Measurements from ENCODE around the gene REEP1.

DNA sequence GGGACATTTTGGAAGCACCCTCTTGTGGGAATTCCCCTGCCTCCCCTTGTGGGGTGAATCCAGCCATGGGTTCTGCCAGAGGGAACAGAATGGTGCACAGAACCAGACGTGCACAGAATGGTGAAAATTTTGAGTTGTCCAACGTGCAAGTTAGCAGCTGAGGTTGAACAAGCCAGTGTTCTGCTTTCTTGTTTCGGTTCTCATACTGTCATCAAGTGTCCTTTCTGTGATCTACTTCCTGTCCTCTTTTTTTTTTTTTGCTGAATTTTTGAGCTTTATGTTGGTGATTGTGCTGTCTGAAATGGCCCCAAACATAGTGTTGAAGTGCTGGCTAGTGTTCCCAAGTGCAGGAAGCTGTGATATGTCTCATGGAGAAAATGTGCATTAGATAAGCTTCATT is 21.5 kb upstream of the REEP1 start:
- TF ChIP-seq CTCF (IDR thresholded peaks at IDR 0.05) = no peak
- TF ChIP-seq ZFX (IDR thresholded peaks at IDR 0.05; ENCODE audit: borderline replicate concordance) = no peak
